Epithelial cell of esophagus (primary cell): ENCODE measurements around the gene GLS.
"Not testable (repeated sequence)": the region's sequence is repeated elsewhere in the genome, so short reads cannot be mapped to it uniquely, and the experiment has no call there.

Experiments used
- DNase-seq: peaks from one replicate; pipeline ENCODE4 v3.0.0; 2010; ENCODE audit warnings: low read depth
- H3K4me3 ChIP-seq: 2 replicates; pipeline ENCODE4 v1.5.1; 2011; ENCODE audit warnings: mild to moderate bottlenecking, low read length, control low read depth
- TF ChIP-seq, protein P1 (sequence below): IDR thresholded peaks from 2 replicates; pipeline ENCODE4 v1.5.1; 2011; ENCODE audit warnings: low read depth, mild to moderate bottlenecking, low read length, control low read depth, inconsistent platforms; ENCODE audit not compliant: insufficient read depth; ENCODE audit errors: missing control alignments

Gene GLS

DNA sequence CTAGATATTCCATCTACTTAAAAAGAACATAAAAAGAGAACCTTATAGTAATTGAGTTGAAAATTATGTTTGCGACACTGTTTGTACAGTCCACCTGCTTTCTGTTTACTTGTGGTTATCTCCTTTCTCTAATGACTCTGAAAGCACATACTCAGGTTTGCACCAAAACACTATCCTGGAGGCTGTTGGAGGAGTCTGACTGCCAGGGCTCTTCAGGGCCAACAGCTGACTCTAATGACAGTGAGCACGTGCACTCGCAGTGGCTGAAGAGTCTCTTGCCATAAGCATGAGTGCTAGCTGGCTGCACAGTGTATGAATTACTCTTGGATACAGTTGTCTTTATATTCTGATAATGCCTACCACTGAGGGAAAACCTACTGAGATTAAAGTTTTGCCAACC is 16.7 kb upstream of the GLS start:
- H3K4me3 ChIP-seq, result no peak overlapping the region
- TF ChIP-seq, protein P1, sequence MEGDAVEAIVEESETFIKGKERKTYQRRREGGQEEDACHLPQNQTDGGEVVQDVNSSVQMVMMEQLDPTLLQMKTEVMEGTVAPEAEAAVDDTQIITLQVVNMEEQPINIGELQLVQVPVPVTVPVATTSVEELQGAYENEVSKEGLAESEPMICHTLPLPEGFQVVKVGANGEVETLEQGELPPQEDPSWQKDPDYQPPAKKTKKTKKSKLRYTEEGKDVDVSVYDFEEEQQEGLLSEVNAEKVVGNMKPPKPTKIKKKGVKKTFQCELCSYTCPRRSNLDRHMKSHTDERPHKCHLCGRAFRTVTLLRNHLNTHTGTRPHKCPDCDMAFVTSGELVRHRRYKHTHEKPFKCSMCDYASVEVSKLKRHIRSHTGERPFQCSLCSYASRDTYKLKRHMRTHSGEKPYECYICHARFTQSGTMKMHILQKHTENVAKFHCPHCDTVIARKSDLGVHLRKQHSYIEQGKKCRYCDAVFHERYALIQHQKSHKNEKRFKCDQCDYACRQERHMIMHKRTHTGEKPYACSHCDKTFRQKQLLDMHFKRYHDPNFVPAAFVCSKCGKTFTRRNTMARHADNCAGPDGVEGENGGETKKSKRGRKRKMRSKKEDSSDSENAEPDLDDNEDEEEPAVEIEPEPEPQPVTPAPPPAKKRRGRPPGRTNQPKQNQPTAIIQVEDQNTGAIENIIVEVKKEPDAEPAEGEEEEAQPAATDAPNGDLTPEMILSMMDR, result no peak

DNA sequence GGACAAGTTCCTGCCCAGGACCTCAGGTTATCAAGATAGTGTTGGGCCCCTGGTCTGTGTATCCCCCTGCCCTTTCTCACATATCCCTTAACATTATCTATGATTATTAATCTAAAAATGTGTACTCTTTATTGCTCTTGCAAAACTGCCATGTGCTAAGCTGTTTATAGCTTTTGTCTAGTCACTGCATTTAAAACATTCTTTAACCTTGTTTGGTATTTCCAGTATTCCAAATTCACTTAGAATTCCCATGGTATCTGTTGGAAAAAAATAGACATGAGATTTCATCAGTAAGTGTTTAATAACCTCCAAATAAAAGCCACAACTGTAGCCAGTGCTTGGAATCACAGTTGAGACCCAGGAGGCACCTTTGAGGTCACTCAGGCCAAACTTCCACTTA is 16.2 kb upstream of the GLS start:
- H3K4me3 ChIP-seq, result no peak overlapping the region
- no peak for DNase-seq
- TF ChIP-seq, protein P1, result no peak

More for the DNA sequence above, 16.7 kb upstream of the GLS start:
- DNase-seq, result no peak

DNA sequence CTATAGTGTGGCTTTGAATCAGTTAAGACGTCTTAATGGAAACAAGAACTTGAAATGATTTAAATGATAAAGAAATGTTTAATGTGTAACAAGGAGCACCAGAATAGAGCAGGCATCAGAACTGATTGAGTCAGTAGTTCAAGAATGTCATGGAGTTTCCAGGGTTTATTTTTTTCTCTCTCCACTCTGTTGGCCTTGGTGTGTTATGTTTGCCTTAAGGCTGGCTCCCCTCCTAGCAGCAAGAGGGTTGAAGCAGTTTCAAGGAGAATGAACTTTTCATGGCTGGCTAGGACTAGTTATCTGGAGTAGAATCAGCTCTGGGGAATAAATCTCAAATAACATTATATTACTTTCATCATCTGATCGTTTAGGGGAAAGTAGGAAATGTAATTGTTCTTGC is 13.4 kb upstream of the GLS start:
- no peak overlapping the region for H3K4me3 ChIP-seq
- no peak for DNase-seq
- TF ChIP-seq, protein P1, result no peak

DNA sequence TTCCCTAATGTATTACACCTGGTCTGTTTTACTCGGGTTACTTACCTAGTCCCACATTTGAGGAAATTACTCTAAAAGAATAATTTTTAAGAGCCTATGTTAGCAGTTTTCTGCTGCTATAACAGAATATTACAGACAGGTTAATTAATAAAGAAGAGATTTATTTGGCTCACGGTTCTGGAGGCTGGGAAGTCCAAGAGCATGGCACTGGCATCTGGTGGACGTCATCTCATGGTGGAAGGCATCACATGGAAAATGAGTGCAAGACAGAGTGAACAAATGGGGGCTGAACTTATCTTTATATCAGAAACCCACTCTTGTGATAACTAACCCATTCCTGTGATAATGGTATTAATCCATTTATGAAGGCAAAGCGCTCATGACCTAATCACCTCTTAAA is 12.8 kb upstream of the GLS start:
- no peak overlapping the region for H3K4me3 ChIP-seq
- TF ChIP-seq, protein P1, result no peak
- no peak for DNase-seq

DNA sequence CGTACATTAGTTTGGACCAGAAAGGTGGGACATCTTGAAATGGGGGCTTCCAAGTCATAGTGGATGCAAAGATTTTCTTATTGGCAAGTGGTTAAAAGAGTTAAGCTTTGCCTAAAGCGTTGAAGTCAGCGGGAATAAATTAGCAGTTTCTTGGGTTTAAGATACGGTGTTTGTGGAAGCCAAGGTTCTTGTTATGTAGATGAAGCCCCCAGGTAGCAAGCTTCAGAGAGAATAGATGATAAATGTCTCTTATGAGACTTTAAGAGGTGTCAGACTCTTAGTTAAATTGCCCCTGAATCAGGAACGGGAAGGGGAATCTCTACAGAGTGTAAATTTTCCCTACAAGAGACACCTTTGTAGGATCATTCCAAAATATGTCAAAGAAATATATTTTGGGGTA is 10.9 kb upstream of the GLS start:
- no peak for DNase-seq
- H3K4me3 ChIP-seq, result no peak overlapping the region
- TF ChIP-seq, protein P1, result no peak

DNA sequence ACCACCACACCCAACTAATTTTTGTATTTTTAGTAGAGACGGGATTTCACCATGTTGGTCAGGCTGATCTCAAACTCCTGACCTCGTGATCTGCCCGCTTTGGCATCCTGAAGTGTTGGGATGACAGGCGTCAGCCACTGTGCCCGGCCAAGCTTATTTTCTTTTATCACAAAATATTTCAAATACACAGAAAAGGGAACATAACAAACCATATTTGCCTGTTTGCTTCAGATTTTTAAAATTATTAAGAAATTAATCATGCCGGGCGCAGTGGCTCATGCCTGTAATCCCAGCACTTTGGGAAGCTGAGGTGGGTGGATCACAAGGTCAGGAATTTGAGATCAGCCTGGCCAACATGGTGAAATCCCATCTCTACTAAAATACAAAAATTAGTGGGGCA is 7.2 kb upstream of the GLS start:
- DNase-seq, result not testable (repeated sequence)

DNA sequence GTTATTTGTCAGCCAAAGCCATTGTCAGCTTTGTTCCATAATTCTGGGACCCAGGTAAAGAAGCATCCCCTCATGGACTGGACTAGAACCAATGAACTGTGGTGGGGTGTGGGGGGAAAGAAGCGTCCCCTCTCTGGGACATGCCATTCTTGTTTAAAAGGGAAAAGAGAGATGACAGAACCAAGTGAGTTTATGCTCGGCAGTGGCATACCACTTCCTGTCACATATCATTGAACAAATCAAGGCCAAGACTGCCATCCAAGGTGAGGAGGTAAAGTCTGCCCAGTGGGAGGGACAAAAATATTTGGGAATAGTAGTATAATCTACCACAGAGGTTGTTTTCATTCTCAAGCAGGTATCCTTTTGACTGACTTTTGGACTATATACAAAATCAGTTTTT is 4.7 kb upstream of the GLS start:
- no peak overlapping the region for H3K4me3 ChIP-seq
- TF ChIP-seq, protein P1, result no peak
- DNase-seq, result no peak

More for the DNA sequence above, 7.2 kb upstream of the GLS start:
- H3K4me3 ChIP-seq, result not testable (repeated sequence)

DNA sequence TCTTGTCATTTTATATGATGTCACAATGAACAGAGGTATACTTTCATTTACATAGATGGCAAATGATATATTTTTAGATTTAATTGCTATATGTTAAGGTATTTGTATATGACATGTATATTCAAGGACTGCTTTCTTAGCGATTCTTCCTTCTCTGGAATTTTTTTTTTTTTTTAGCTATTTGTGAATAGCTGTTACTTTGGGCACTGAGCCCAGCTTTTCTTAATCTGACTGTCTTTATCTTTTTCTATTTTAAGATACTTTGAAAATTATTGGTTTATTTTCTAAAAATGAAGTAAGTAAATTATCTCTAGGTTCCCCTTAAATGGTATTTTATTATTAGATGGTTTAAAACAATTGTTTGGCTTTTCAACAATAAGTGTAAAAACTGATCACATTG is 4.0 kb upstream of the GLS start:
- DNase-seq, result no peak
- H3K4me3 ChIP-seq, result no peak overlapping the region
- TF ChIP-seq, protein P1, result no peak
